Panc1 (cell line): ENCODE results near the gene ICAM2. TPM values are rescaled to one million over a fixed set of nuclear protein-coding genes. Genes with fewer than 3 reads are reported as not detected.

Experiments
- ATAC-seq: fragments of 200-7000 bp; cut with Tn5 transposase; 2 replicates; pipeline ENCODE4 v1.9.1; 2020; ENCODE audit warnings: mild to moderate bottlenecking, moderate library complexity
- BruUV-seq: library from RNA; stranded (reverse); fragments of 400-500 nt; replicated peaks from 2 replicates; lab custom pipeline; 2021; lab: Mats Ljungman, UMichigan
- CTCF ChIA-PET: fragments of 300-600 bp; sonication (Branson Sonifier 250); formaldehyde crosslinking; loops from one replicate; lab custom pipeline; 2022; ENCODE audit warnings: antibody characterized with exemption; lab: Charles Lee
- POLR2A ChIA-PET: fragments of 300-600 bp; sonication (Branson Sonifier 250); formaldehyde crosslinking; loops from one replicate; lab custom pipeline; 2022; ENCODE audit warnings: antibody characterized with exemption; lab: Charles Lee
- DNase-seq: peaks from one replicate; pipeline ENCODE4 v3.0.0-alpha.2; 2010; ENCODE audit warnings: low read depth, low spot score
- H3K27ac ChIP-seq: 2 replicates; pipeline ENCODE4 v1.5.1; 2011; ENCODE audit warnings: mild to moderate bottlenecking, low read length, inconsistent platforms
- H3K27me3 ChIP-seq: fragments of 200-500 bp; sonication (Bioruptor generic); 2 replicates; pipeline ENCODE4 v1.6.0; 2014; ENCODE audit warnings: low read length, inconsistent platforms; ENCODE audit not compliant: control insufficient read depth, insufficient read depth
- H3K36me3 ChIP-seq: fragments of 200-500 bp; sonication (Bioruptor generic); 2 replicates; pipeline ENCODE4 v1.5.1; 2014; ENCODE audit warnings: inconsistent platforms, mild to moderate bottlenecking, low read length, moderate library complexity; ENCODE audit not compliant: control insufficient read depth, insufficient read depth
- H3K4me1 ChIP-seq: 2 replicates; pipeline ENCODE4 v1.5.1; 2011; ENCODE audit warnings: inconsistent platforms, mild to moderate bottlenecking, low read length, moderate library complexity; ENCODE audit not compliant: control insufficient read depth, insufficient read depth
- H3K4me3 ChIP-seq, 2 experiments: 2 replicates each; pipeline ENCODE4 v1.5.1; 2011 to 2012; ENCODE audit warnings: low read depth in 2 of 2, low read length in 2 of 2, mild to moderate bottlenecking in 2 of 2, inconsistent platforms in 1 of 2, moderate library complexity in 1 of 2
- H3K9me3 ChIP-seq: fragments of 200-500 bp; sonication (Bioruptor generic); 2 replicates; pipeline ENCODE4 v1.5.1; 2014; ENCODE audit warnings: low read depth, mild to moderate bottlenecking, inconsistent platforms, low read length, moderate library complexity; ENCODE audit not compliant: control insufficient read depth, insufficient read depth
- CTCF ChIP-seq: fragments of 450-650 bp; IDR thresholded peaks from 2 replicates; pipeline ENCODE4 v1.5.1; 2017; ENCODE audit warnings: mild to moderate bottlenecking
- POLR2AphosphoS5 ChIP-seq: IDR thresholded peaks from 2 replicates; pipeline ENCODE4 v1.6.1; 2012; ENCODE audit warnings: mild to moderate bottlenecking, low read depth, low read length, moderate library complexity
- REST ChIP-seq, 2 experiments: IDR thresholded peaks; 2 replicates each; pipeline ENCODE4 v1.6.1; 2011 to 2012; ENCODE audit warnings: low read depth in 2 of 2, control low read depth in 1 of 2, low read length in 1 of 2, mild to moderate bottlenecking in 1 of 2, moderate library complexity in 1 of 2; ENCODE audit not compliant: insufficient read depth in 1 of 2
- SIN3A ChIP-seq: IDR thresholded peaks from 2 replicates; pipeline ENCODE4 v1.6.1; 2012; ENCODE audit warnings: low read depth, mild to moderate bottlenecking, low read length, moderate library complexity, borderline replicate concordance; ENCODE audit not compliant: insufficient read depth
- TCF7L2 ChIP-seq: IDR thresholded peaks from 2 replicates; pipeline ENCODE4 v1.6.1; 2011; ENCODE audit warnings: mild to moderate bottlenecking, low read depth, low read length, inconsistent platforms
- in situ Hi-C: cut with HindIII; loops from 2 replicates; pipeline ENCODE4 v1.10.0; 2016; ENCODE audit warnings: low sequenced_read_pairs, low pct_unique_long_range_greater_than_20kb
- intact Hi-C: fragments of 100-400 bp; cut with micrococcal nuclease; formaldehyde crosslinking; loops from one replicate; pipeline ENCODE4 v1.10.0; 2022; ENCODE audit not compliant: unreplicated experiment
- total RNA-seq: library from RNA; stranded (reverse); gene quantifications from one replicate; pipeline ENCODE4 v1.2.1, GENCODE V29; 2021; ENCODE audit not compliant: unreplicated experiment

Gene ICAM2
- total RNA-seq, 1 experiment from 2014 or later = 0.33 TPM

- in situ Hi-C loops = no loop called here
- H3K9me3 ChIP-seq = no peaks in the 10 kb centered on the region; the same call in 1 of the 2 replicates
- no peak for ATAC-seq
- H3K36me3 ChIP-seq = no peaks in the 10 kb centered on the region
- ChIA-PET POLR2A (no interaction called here), CTCF (no interaction called here)
- H3K27me3 ChIP-seq = no peaks in the 10 kb centered on the region
- no peak overlapping the region for H3K27ac ChIP-seq
- intact Hi-C loops = loop anchor here (10.0 kb wide), 1 partner anchor 66 kb away; the partner anchor contains the start of gene ERN1
- BruUV-seq = no TSS peak
- H3K4me3 ChIP-seq = no peak overlapping the region
- no peak for DNase-seq
- H3K4me1 ChIP-seq = no peaks in the 10 kb centered on the region
- TF ChIP-seq SIN3A = no peak
- no peak for TF ChIP-seq REST (IDR thresholded peaks at IDR 0.05; ENCODE audit: insufficient read depth in 1 of 2, low read depth in 2 of 2, low read length in 1 of 2)
- TF ChIP-seq TCF7L2 = no peak
- no peak for TF ChIP-seq POLR2AphosphoS5
- TF ChIP-seq CTCF = no peak
Observed at GRCh38 chr17:64069143-64069542, 48.7 kb upstream of the ICAM2 start.

GRCh38 chr17:64067657-64068056 lies 47.2 kb upstream of the ICAM2 start:
- no peak overlapping the region for H3K4me3 ChIP-seq
- in situ Hi-C loops = no loop called here
- DNase-seq (no peak), ATAC-seq (no peak)
- no TSS peak for BruUV-seq
- no peaks in the 10 kb centered on the region for H3K36me3 ChIP-seq
- H3K27ac ChIP-seq = no peak overlapping the region
- no peak for TF ChIP-seq CTCF
- no peak for TF ChIP-seq REST (IDR thresholded peaks at IDR 0.05; ENCODE audit: insufficient read depth in 1 of 2, low read depth in 2 of 2, low read length in 1 of 2)
- no peak for TF ChIP-seq SIN3A
- TF ChIP-seq TCF7L2 = no peak
- no peak for TF ChIP-seq POLR2AphosphoS5
- H3K27me3 ChIP-seq = no peaks in the 10 kb centered on the region
- no peaks in the 10 kb centered on the region for H3K4me1 ChIP-seq
- intact Hi-C loops = loop anchor here (10.0 kb wide), 1 partner anchor 67 kb away; the partner anchor contains the start of gene ERN1
- H3K9me3 ChIP-seq = no peaks in the 10 kb centered on the region; the same call in 1 of the 2 replicates
- POLR2A ChIA-PET = no interaction called here
- CTCF ChIA-PET = interaction anchor here (0.7 kb wide), 1 partner anchor 39 kb away, joined by 3 read pairs; no protein-coding TSS in a partner anchor
